Chondrocyte (in vitro differentiated cells): ENCODE results near the gene BZW2. TPM values are rescaled to one million over a fixed set of nuclear protein-coding genes. Genes with fewer than 3 reads are reported as not detected.
A peak's percentile ranks its signal among the peaks of the same experiment; 100 is the strongest.

Experiments used
- DNase-seq: peaks from one replicate; pipeline ENCODE4 v3.0.0; 2021; ENCODE audit warnings: mixed read lengths, low spot score
- H3K27ac Mint-ChIP-seq: one replicate; pipeline ENCODE4 v1.8.0; 2021; ENCODE audit warnings: mild to moderate bottlenecking, moderate library complexity, mixed read lengths; ENCODE audit not compliant: unreplicated experiment
- H3K27me3 Mint-ChIP-seq: 2 replicates; pipeline ENCODE4 v1.8.0; 2021; ENCODE audit warnings: low read depth, mixed read lengths
- H3K36me3 Mint-ChIP-seq: 2 replicates; pipeline ENCODE4 v1.8.0; 2021; ENCODE audit warnings: low read depth, mixed read lengths
- H3K4me1 Mint-ChIP-seq: 2 replicates; pipeline ENCODE4 v1.8.0; 2021; ENCODE audit warnings: low read depth, mild to moderate bottlenecking, mixed read lengths
- H3K4me3 Mint-ChIP-seq: one replicate; pipeline ENCODE4 v1.8.0; 2021; ENCODE audit warnings: mild to moderate bottlenecking, moderate library complexity, mixed read lengths; ENCODE audit not compliant: unreplicated experiment
- H3K9me3 Mint-ChIP-seq: 2 replicates; pipeline ENCODE4 v1.8.0; 2021; ENCODE audit warnings: low read depth, mixed read lengths
- CTCF ChIP-seq: fragments of 200-600 bp; sonication (generic); IDR thresholded peaks from 2 replicates; pipeline ENCODE4 v1.5.0; 2021; ENCODE audit warnings: antibody characterized with exemption, mild to moderate bottlenecking, moderate library complexity
- total RNA-seq: library from RNA; stranded (reverse); gene quantifications from 3 replicates; pipeline ENCODE4 v1.2.1, GENCODE V29; 2021

BZW2 gene
- total RNA-seq, 1 donor from 2014 or later: 44.8 TPM

DNA sequence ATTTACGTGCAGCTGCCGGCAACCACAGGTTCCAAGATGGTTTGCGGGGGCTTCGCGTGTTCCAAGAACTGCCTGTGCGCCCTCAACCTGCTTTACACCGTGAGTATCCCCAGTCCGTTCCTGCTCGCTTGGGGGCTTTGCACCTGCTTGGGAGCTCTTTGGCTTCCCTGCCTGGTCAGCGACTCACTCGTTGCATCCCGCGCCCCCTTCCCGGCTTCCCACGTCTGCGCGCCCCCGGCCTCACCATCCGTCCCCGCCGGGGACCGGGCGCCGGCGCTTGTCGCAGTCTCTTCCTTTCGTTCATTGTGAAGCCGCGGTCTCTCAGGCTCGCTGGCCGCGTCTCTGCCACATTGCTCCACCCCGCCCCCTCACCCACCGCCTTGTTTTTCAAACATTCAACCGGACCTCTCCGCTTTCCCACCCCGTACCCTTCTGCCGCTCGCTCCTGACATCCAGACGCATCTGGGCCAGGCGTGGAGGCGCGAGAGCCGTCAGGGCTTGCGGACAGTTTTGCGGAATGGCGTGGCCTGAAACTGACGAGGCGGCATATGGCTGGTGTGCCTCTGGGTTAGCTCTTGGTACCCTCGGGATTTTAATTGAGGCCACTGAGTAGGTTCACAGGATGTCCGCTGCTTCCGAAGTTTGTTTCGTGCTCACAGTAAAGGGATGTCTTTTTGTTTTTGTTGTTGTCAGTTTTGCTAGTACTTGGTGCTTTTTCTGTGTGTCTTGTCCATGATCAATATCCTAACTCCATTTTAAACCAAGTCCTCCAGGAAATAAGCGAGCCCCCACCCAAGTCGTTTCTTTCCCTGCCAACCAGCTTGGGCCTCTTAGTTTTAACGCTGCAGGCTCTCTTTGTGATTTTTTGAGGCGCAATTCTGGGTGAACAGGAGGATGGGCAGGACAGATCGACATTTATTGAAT lies 108.2 kb downstream of the BZW2 start:
- no peaks in the 10 kb centered on the region for H3K36me3 Mint-ChIP-seq
- no peaks in the 10 kb centered on the region for H3K9me3 Mint-ChIP-seq
- peak overlapping the region; percentile 34 for H3K27ac Mint-ChIP-seq
- peak overlapping the region; percentile 74 for H3K4me3 Mint-ChIP-seq
- peaks cover 21% of the 10 kb centered on the region for H3K4me1 Mint-ChIP-seq
- TF ChIP-seq CTCF: no peak
- DNase-seq: no peak
- H3K27me3 Mint-ChIP-seq: no peaks in the 10 kb centered on the region

DNA sequence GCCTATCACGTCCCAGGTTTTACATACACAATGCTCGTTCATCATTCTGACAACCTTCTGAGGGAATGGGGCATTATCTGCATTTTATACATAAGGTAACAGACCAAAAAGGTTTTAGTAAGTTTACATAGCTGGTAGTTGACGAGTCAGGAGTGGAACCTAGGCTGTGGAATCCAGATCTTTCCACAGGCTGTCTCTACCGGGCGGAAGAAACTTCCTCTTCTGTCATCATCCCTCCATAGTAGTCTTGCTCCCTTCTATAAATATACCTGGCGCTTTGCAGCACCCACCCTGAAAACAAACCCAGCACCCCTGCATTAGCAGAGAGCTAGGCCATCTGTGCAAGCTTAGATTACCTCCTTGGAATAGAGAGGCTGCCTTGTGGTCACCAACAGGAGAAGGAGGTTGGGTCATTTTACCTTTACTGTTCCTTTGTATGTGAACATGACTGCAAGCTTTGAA lies 108.9 kb downstream of the BZW2 start:
- Mint-ChIP-seq H3K27me3 (no peaks in the 10 kb centered on the region), H3K27ac (peak overlapping the region; percentile 34), H3K36me3 (no peaks in the 10 kb centered on the region), H3K4me1 (peaks cover 21% of the 10 kb centered on the region), H3K9me3 (no peaks in the 10 kb centered on the region), H3K4me3 (peak overlapping the region; percentile 74)
- no peak for DNase-seq
- no peak for TF ChIP-seq CTCF

DNA sequence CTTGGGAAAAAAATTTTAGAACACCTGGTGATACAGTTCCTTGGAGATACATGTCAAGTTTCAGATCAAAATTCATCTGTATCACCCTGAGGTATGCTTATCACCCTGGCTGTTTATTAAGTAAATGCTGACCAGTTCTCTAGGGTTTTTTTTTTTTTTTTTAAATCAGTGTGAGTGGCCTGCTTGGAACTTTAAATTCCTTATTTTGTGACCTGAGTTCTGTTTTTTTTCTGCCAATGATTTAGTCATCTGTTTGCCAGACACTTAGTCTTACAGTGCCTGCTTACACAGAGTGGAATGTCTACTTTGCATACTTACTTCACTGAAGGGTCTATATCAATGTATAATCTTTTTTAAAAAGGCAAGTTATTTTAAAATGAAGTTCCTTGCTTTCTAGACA lies 109.4 kb downstream of the BZW2 start:
- TF ChIP-seq CTCF: no peak
- H3K4me3 Mint-ChIP-seq: no peak overlapping the region
- no peak for DNase-seq

More for the DNA sequence above, 109.4 kb downstream of the BZW2 start:
- peaks cover 21% of the 10 kb centered on the region for H3K4me1 Mint-ChIP-seq
- no peaks in the 10 kb centered on the region for H3K9me3 Mint-ChIP-seq
- H3K27ac Mint-ChIP-seq: no peak overlapping the region
- H3K36me3 Mint-ChIP-seq: no peaks in the 10 kb centered on the region
- H3K27me3 Mint-ChIP-seq: no peaks in the 10 kb centered on the region

Other genes starting within 250 kb of the BZW2 start
- gene CRPPA, start 224.6 kb upstream of the BZW2 start, total RNA-seq: 4.9 to 5.8 TPM (median 5.2 TPM) in 3 replicates
- gene SOSTDC1, start 180.4 kb upstream of the BZW2 start, total RNA-seq: not detected in 3 replicates
- gene LRRC72, start 119.4 kb upstream of the BZW2 start, total RNA-seq: not detected in 3 replicates
- 18.0 to 23.3 TPM (median 21.8 TPM) in 3 replicates for gene ANKMY2, start 427 bp upstream of the BZW2 start, total RNA-seq
- gene TSPAN13, start 107.6 kb downstream of the BZW2 start, total RNA-seq: 19.3 to 21.0 TPM (median 20.3 TPM) in 3 replicates
- not detected in 3 replicates for gene AGR2, start 158.8 kb downstream of the BZW2 start, total RNA-seq
- not detected in 3 replicates for gene AGR3, start 235.8 kb downstream of the BZW2 start, total RNA-seq